HG03432 (cell line): Measurements from ENCODE around the gene RPS24.
A peak's percentile ranks its signal among the peaks of the same experiment; 100 is the strongest.
"Not testable (repeated sequence)": the region's sequence is repeated elsewhere in the genome, so short reads cannot be mapped to it uniquely, and the experiment has no call there.

Source experiments
- ATAC-seq: cut with Tn5 transposase; IDR thresholded peaks from one replicate; pipeline ENCODE4 v1.9.1; 2021; ENCODE audit warnings: mild to moderate bottlenecking, moderate library complexity; ENCODE audit not compliant: unreplicated experiment

RPS24 gene

GRCh38 chr10:78047314-78047891 is 13.7 kb downstream of the RPS24 start:
- ATAC-seq = peak; percentile 61

- ATAC-seq = no peak
Observed at GRCh38 chr10:78049851-78050250, 16.2 kb downstream of the RPS24 start.

- ATAC-seq = no peak
Observed at GRCh38 chr10:78053211-78053868, 19.7 kb downstream of the RPS24 start.

GRCh38 chr10:78058562-78058961 is 24.9 kb downstream of the RPS24 start:
- ATAC-seq = no peak

GRCh38 chr10:78059906-78060702 is 26.4 kb downstream of the RPS24 start:
- no peak for ATAC-seq

- ATAC-seq = no peak
Observed at GRCh38 chr10:78062296-78062695, 28.6 kb downstream of the RPS24 start.

- ATAC-seq = no peak
Observed at GRCh38 chr10:78063236-78063635, 29.6 kb downstream of the RPS24 start.

- not testable (repeated sequence) for ATAC-seq
Observed at GRCh38 chr10:78064919-78065318, 31.3 kb downstream of the RPS24 start.

GRCh38 chr10:78065611-78066010 is 31.9 kb downstream of the RPS24 start:
- ATAC-seq = no peak

- ATAC-seq = no peak
Observed at GRCh38 chr10:78066012-78066411, 32.3 kb downstream of the RPS24 start.

GRCh38 chr10:78066728-78067430 is 33.2 kb downstream of the RPS24 start:
- ATAC-seq = no peak

GRCh38 chr10:78069151-78069550 is 35.5 kb downstream of the RPS24 start:
- ATAC-seq = no peak

GRCh38 chr10:78070064-78070463 is 36.4 kb downstream of the RPS24 start:
- not testable (repeated sequence) for ATAC-seq

GRCh38 chr10:78070726-78071125 is 37.1 kb downstream of the RPS24 start:
- ATAC-seq = no peak

- ATAC-seq = no peak
Observed at GRCh38 chr10:78071140-78071856, 37.6 kb downstream of the RPS24 start.

- ATAC-seq = no peak
Observed at GRCh38 chr10:78071857-78072179, 38.2 kb downstream of the RPS24 start.

GRCh38 chr10:78072504-78072903 is 38.8 kb downstream of the RPS24 start:
- no peak for ATAC-seq

- ATAC-seq = not testable (repeated sequence)
Observed at GRCh38 chr10:78075806-78076205, 42.1 kb downstream of the RPS24 start.

GRCh38 chr10:78078539-78079330 is 45.1 kb downstream of the RPS24 start:
- no peak for ATAC-seq

GRCh38 chr10:78079411-78079810 is 45.7 kb downstream of the RPS24 start:
- no peak for ATAC-seq
